ENCODE results near the gene C10orf90.

The C10orf90 gene

GRCh38 chr10:126670056-126670894 is at the start of gene C10orf90:
Gene C10orf90, minus strand, starts transcription at chr10:126670693. Its CDS starts 213 bp downstream, at chr10:126670480.
- no peak for DNase-seq

DNA sequence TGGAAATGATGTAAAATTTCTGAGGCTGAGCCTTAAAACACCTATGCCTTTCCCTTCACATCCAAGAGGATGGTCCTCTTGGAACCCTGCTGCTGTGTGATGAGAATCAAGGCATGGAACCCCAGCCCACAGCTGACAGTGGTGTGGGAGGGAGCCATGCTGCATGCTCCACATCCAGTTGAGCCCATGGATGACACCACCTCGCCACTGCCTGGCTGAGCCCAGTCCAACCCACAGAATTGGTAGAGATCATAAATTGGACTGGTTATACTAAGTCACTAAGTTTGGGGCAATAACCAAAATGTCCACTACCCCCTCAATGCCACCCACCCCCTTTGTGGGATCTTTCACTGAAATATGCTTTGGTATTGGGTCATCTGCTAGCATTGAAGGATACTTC is 45.9 kb upstream of the C10orf90 start:
- DNase-seq: no peak

DNA sequence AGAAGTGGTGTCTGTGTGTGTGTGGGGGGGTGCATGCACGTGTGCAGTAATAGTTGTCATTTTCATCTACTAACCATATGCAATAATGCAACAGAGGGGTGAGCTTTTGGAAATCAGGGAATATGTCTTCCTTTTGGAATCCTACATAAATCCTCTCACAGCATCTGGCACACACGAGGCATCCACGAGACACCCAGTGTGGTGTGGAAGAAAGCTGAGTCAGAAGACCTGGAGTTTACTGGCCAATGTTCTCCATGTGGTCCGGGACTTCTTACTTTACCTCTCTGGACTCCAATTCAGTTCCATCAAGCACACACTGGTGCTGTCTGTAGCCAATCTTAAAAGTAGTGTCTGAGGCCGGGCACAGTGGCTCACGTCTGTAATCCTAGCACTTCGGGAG is 43.1 kb upstream of the C10orf90 start:
- no peak for DNase-seq

- no peak for DNase-seq
Observed at GRCh38 chr10:126712681-126713080, 42.2 kb upstream of the C10orf90 start.

DNA sequence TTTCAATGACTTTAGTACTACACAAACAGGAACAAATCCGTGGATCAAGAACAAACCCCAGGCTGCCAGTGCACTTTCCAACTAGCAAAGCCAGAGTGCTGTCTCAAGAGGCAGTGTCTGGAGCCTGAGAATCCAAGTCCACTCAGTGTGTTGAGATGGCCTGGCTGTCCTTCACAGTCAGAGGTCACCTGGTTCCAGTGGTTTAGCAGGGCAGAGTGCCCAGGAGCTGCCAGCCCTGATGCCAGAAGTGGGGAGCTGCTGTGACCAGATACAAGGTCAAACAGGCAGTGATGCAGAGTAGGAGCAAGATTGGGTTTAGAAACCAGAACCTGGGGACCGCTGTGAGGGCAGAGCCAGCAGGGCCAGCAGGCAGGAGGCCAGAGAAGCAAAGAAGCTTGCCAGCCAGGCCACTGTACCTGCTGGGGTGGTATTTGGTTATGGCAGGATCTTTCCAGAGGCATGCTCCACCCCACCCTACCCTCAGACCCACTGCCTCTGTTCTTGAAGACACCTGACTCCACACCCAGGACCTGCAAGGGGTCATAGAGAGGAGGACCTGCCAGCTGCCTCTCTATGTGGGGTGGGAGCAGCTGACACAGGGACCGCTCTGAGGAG is 35.6 kb upstream of the C10orf90 start:
- no peak for DNase-seq

- no peak for DNase-seq
Observed at GRCh38 chr10:126705131-126705530, 34.6 kb upstream of the C10orf90 start.

- DNase-seq: no peak
Observed at GRCh38 chr10:126704649-126705048, 34.2 kb upstream of the C10orf90 start.

DNA sequence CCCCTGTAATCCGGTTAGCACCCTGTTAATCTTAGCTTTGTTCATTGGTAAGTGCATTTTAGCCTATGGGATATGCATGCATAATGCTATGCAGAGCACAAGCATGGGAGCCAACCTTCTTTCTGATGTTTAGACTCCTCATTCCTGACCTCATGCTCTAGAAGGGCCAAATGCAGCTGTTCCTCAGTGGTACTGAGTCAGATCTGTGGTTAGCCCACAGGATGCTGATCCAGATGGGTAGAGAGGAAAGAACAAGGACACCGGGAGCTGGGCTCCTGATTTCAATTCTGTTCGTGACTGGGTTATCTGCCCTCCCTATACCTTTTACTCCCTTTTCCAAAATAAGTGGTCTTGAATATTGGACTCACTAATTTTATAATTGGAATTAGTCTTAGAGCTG is 31.7 kb upstream of the C10orf90 start:
- DNase-seq: no peak

GRCh38 chr10:126701526-126701925 is 31.0 kb upstream of the C10orf90 start:
- DNase-seq: no peak

GRCh38 chr10:126696684-126697083 is 26.2 kb upstream of the C10orf90 start:
- no peak for DNase-seq

- DNase-seq: no peak
Observed at GRCh38 chr10:126691456-126691855, 21.0 kb upstream of the C10orf90 start.

- DNase-seq: no peak
Observed at GRCh38 chr10:126690534-126690933, 20.0 kb upstream of the C10orf90 start.

DNA sequence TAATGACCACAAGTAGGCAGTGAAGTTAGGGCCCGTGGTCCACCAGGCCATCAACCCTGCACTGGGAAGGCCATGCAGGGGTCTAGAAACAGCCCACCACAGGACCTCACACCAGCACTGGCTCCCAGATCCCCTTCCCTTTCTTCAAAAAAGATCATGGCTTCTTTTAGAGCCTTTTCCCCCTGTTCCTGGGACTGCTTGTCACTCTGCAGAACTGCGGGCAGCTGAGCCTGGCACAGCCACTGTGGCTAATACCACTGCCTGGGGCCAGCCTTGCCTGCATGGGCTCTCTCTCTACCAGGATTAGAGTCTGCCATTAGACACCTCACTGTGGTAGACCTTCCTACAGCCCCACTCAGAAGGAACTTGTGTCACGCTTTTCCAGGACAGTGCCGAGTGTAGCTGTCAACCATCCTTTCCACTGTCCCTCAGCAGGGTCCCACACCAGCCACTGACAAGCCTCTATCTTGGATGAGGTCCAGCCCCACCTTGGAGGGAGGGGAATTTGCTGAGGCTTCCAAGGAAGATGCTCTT is 19.0 kb upstream of the C10orf90 start:
- DNase-seq: no peak

DNA sequence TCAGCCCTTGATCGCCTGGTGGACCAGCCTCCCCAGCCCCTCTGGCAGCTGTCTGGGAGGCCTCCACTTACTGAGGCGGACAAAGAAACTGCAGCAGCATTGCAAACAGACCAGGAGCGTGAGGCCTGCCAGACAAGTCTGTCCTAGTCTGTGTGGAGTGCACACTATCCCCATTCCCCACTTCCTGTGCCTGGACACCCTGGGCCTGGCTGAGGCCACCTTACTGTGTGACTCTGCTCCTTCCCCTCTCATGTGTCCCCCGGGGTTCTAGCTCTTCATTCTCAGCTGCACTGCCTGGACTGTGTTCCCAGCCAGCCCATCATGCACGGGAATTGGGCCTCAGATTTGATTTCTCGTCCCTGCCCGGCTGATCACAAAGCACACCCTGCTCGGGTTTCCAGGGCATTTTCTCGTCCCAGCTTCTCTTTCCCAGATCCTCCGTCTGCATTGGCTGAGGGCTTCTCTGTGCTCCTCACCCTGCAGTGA is 16.7 kb upstream of the C10orf90 start:
- DNase-seq: no peak

GRCh38 chr10:126686719-126687118 is 16.2 kb upstream of the C10orf90 start:
- no peak for DNase-seq

GRCh38 chr10:126686268-126686667 is 15.8 kb upstream of the C10orf90 start:
- DNase-seq: no peak

DNA sequence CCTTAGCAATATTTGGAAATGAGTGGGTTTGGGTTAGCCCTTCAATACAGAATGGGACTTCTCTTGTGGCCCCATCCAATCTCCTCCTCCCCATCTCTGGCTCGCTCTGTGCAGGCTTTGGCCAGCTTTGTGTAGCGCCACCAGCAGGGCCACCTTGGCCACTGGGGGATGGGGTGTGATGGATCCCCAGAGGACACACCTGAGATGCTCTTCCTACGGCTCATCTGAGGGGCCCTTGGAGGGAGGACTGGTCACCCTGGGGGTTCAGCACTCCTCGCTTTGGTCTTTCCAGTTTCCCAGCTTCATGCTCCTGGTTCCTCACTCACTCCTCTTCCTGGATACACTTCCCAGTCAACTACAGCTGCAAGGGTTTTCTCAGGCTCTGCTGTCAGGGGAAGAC is 15.3 kb upstream of the C10orf90 start:
- DNase-seq: no peak

GRCh38 chr10:126684171-126684745 is 13.8 kb upstream of the C10orf90 start:
- DNase-seq: no peak

- DNase-seq: no peak
Observed at GRCh38 chr10:126683466-126683865, 13.0 kb upstream of the C10orf90 start.

DNA sequence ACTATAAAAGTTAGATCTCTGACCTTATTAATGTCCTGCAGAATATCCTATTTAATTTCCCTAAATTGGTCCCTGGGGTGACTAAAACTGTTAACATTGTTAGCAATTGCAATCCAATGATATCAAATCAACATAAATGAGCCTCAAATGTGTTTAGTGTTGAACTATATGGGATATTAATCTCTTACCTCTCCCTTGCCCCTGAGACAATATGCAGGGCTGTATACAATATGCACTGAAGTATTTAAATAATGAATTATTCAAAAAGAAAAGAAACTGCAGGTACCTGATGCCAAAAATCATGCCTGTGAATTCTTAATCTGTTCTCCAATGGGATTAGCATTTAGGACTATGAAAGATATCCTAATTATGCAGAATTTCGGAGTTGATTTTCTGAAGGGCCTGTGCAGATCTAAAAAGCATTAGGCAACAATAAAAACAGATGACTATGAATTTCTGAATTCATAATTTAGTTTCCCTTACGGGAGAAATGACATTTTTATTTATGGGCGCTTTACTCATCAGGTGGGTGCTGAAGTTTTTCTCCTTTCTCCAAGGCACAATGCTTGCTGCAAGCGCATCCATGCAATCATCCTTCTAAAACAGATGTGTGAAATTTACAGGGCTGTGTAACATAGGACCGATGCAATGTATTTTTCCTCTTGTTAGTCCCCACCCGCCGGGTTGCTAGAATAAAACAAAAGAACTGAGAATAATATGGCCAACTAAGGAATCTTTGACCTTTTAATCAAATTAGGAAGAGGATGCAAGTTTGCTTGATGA is 5.4 kb upstream of the C10orf90 start:
- DNase-seq: no peak

DNA sequence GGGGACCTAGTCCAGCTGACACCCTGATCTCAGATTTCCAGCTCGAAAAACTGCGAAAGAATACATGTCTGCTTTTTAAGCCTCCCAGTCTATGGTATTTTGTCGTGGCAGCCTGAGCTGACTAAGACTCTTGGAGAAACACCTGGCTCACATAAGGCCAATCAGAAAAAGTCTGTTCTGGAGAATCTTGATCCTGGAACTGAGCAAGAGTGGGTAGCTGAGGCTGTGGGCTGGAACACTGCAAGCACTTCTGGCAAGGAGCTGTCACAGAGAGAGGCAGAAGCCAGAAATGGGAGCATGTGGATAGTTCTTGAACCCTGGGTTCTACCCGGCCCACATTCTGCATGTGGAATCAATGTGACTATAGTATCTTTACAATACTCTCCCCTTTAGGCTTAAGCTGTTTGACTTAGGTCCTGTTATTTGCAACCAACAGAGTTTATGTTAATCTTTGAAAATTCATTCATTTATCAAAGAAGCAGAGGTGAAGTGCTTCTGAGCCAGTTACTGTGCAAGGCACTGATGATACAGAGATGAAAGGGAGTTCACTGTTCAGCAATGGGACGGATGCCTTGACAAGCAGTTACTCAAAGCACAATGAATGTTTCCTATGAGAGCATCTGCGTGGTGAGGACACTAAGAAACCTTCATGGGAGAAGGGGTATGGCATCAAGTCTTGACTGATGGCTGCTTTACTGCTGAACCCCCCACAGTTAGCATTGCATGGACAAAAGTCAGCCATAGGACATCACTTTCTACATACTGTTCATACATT is 4.4 kb upstream of the C10orf90 start:
- DNase-seq: no peak

- no peak for DNase-seq
Observed at GRCh38 chr10:126673565-126673964, 3.1 kb upstream of the C10orf90 start.

Measured in stimulated activated CD4-positive, alpha-beta T cell treated with anti-CD3 and anti-CD28 coated beads, Interleukin-4, amount 100 ng/mL, for 1 hour (primary cell).